Heart right ventricle (tissue), 16 donors: Measurements from ENCODE around the gene LRIT1. TPM values are rescaled to one million over a fixed set of nuclear protein-coding genes. Genes with fewer than 3 reads are reported as not detected.
A peak's percentile ranks its signal among the peaks of the same experiment; 100 is the strongest.

Experiments used
- ATAC-seq, 8 donors: fragments of 200-7000 bp; cut with Tn5 transposase; one replicate each; pipeline ENCODE4 v1.9.1; 2020; ENCODE audit warnings: mild to moderate bottlenecking in 8 of 8, moderate library complexity in 8 of 8, moderate number of reproducible peaks in 1 of 8
- DNase-seq, 2 donors: peaks; one replicate each; pipeline ENCODE4 v3.0.0-alpha.2; 2020
- H3K27ac ChIP-seq, 10 donors: fragments of 200-600 bp; sonication (generic) in 2 of 10; one replicate each; pipeline versions ENCODE4 v1.5.0 to v1.8.0; 2020 to 2022; ENCODE audit warnings: mild to moderate bottlenecking in 3 of 10
- H3K27me3 ChIP-seq, 7 donors: fragments of 200-600 bp; one replicate each; pipeline ENCODE4 v1.8.0; 2021 to 2022; ENCODE audit warnings: mild to moderate bottlenecking in 2 of 7
- H3K36me3 ChIP-seq, 9 donors: fragments of 200-600 bp; sonication (generic) in 1 of 9; one replicate each; pipeline versions ENCODE4 v1.5.0 to v1.8.0; 2020 to 2022; ENCODE audit warnings: mild to moderate bottlenecking in 2 of 9
- H3K4me1 ChIP-seq, 9 donors: fragments of 200-600 bp; sonication (generic) in 1 of 9; one replicate each; pipeline versions ENCODE4 v1.5.0 to v1.8.0; 2020 to 2022; ENCODE audit warnings: mild to moderate bottlenecking in 4 of 9
- H3K4me3 ChIP-seq, 10 donors: fragments of 200-600 bp; sonication (generic) in 2 of 10; one replicate each; pipeline versions ENCODE4 v1.5.0 to v1.8.0; 2020 to 2022; ENCODE audit warnings: mild to moderate bottlenecking in 7 of 10, moderate library complexity in 2 of 10
- H3K9me3 ChIP-seq, 11 donors: fragments of 200-600 bp in 10 of 11; sonication (generic) in 2 of 11; one replicate each; pipeline versions ENCODE4 v1.5.0 to v1.8.0; 2013 to 2022; ENCODE audit warnings: mild to moderate bottlenecking in 2 of 11, control low read depth in 1 of 11, moderate library complexity in 1 of 11
- WGBS, 2 donors: extraction: QIAGEN DNeasy Blood & Tissue Kit; methylation state at CpG; one replicate each; pipeline ENCODE4 v1.1.7; 2013; ENCODE audit warnings: inconsistent platforms in 1 of 2; 5-methylcytosine and 5-hydroxymethylcytosine counted together
- intact Hi-C, 10 donors: fragments of 100-400 bp; cut with DNase I; formaldehyde crosslinking; loops; one replicate each; pipeline versions ENCODE4 v1.11.1 to v1.14.2; 2022
- polyA plus RNA-seq, 2 donors: library from polyadenylated mRNA; stranded (reverse); fragments of 200-250 nt; gene quantifications; one replicate each; pipeline ENCODE4 v1.2.3, GENCODE V29; 2013
- total RNA-seq, 10 donors: library from RNA; stranded (reverse); fragmentation: NEBNext Ultra II Directional in 3 of 10; extraction: Animal tissue kit (Norgen Biotek cat#: 25700) in 3 of 10; gene quantifications; one replicate each; pipeline versions ENCODE4 v1.2.1 to v1.2.4, GENCODE V29; 2021 to 2023
- TF ChIP-seq, protein P1 (sequence below), 9 donors: fragments of 200-600 bp; sonication (generic) in 2 of 9; IDR thresholded peaks; one replicate each; pipeline versions ENCODE4 v1.5.0 to v1.8.0; 2021 to 2022; ENCODE audit warnings: antibody characterized with exemption in 9 of 9, mild to moderate bottlenecking in 5 of 9, moderate library complexity in 1 of 9
- donor health status: Arrhythmogenic right ventricular cardiomyopathy.
- donor health status: ischemic (EF 13 %, LVEDD 7.1; RV severe dilation, severe dysfunction).
- donor health status: healthy with polysubstance abuse.
- donor health status: DM: no; HTN: yes; CAD: no.
- donor health status: DM: no; HTN: no; CAD: no.
- donor health status: ischemic (EF 25% LVEDD 6.9; RV normal size, moderate dysfunction).
- donor health status: ischemic (EF 25% LVEDD 5.7; RV mildly dilated, moderate dysfunction).
- donor health status: healthy.
- donor health status: DM: yes; HTN: yes; CAD: no.
- donor health status: Ischemic cardiomyopathy.
- donor health status: ischemic (EF 35%, LVEDD 5.7; RV mildly dilated, moderate dysfunction).
- donor health status: nonischemic (EF 11% LVEDD 7.7; RV severe dilation, severe dysfunction).
- donor health status: DM: yes; HTN: yes; CAD: no.
- donor health status: PGD.
- donor health status: ischemic (EF 29% LVEDD 5.4; RV normal size, mild dysfunction).
- donor health status: nonischemic (EF 23%, LVEDD 6.1; RV moderate dilation, normal function).

Gene LRIT1
- total and polyA plus RNA-seq, 12 donors: 0.10 to 0.17 TPM; not detected in 10

DNA sequence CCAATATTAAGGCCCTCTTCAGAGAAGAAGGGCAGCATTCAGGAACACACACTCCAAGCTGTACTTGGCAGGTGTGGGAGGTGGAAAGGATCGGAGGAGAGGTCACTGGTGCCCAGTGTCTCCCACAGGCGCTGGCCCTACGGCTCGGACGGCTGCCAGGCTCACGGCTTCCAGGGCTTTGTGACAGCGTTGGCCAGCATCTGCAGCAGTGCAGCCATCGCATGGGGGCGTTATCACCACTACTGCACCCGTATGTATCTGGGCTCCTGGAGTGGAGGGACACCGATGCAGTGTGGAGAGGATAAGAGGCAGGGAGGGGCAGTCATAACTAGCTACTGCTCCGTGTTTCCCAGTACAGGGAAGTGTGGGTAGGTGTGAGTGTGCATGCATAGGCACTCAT is 7.4 kb upstream of the LRIT1 start:
- Histone ChIP-seq H3K4me1 (no peaks in the 10 kb centered on the region), H3K9me3 (peaks cover 0 to 11% (median 0%) of the 10 kb centered on the region in 11 donors), H3K27me3 (peaks cover 0 to 13% (median 0%) of the 10 kb centered on the region in 7 donors), H3K4me3 (no peak overlapping the region), H3K27ac (no peak overlapping the region), H3K36me3 (no peaks in the 10 kb centered on the region)
- WGBS, 2 donors: 63 to 69% methylated on average over 12 of the region's 12 CpGs
- TF ChIP-seq, protein P1, sequence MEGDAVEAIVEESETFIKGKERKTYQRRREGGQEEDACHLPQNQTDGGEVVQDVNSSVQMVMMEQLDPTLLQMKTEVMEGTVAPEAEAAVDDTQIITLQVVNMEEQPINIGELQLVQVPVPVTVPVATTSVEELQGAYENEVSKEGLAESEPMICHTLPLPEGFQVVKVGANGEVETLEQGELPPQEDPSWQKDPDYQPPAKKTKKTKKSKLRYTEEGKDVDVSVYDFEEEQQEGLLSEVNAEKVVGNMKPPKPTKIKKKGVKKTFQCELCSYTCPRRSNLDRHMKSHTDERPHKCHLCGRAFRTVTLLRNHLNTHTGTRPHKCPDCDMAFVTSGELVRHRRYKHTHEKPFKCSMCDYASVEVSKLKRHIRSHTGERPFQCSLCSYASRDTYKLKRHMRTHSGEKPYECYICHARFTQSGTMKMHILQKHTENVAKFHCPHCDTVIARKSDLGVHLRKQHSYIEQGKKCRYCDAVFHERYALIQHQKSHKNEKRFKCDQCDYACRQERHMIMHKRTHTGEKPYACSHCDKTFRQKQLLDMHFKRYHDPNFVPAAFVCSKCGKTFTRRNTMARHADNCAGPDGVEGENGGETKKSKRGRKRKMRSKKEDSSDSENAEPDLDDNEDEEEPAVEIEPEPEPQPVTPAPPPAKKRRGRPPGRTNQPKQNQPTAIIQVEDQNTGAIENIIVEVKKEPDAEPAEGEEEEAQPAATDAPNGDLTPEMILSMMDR (IDR thresholded peaks at IDR 0.05): no peak
- intact Hi-C loops: no loop called here
- ATAC-seq (no peak), DNase-seq (no peak)

DNA sequence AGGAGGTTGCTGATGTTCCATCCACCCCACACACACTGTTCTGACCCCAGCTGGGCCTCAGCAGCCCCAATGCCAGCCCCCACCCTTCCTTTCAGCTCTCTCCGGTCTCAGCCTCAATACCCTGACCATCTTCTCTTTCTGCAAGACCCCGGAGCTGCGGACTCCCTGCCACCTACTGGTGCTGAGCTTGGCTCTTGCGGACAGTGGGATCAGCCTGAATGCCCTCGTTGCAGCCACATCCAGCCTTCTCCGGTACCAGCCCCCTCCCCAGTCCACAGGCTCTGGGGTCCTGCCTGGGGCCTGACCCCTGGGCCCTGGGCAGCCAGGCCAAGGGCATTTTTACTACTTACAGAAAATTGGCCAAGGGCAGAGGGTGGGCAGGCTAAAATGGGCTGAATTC is 6.2 kb upstream of the LRIT1 start:
- H3K9me3 ChIP-seq: peaks cover 0 to 11% (median 0%) of the 10 kb centered on the region in 11 donors
- H3K4me3 ChIP-seq: no peak overlapping the region
- intact Hi-C loops: no loop called here
- 79 to 85% methylated on average over 6 of the region's 6 CpGs for WGBS, 2 donors
- H3K4me1 ChIP-seq: no peaks in the 10 kb centered on the region
- H3K27me3 ChIP-seq: peaks cover 0 to 13% (median 0%) of the 10 kb centered on the region in 7 donors
- no peak for ATAC-seq
- TF ChIP-seq, protein P1 (IDR thresholded peaks at IDR 0.05): no peak
- H3K36me3 ChIP-seq: no peaks in the 10 kb centered on the region
- no peak overlapping the region for H3K27ac ChIP-seq
- no peak for DNase-seq

GRCh38 chr10:84244651-84245270 is 3.4 kb upstream of the LRIT1 start, which contains the start of gene RGR:
Gene RGR, plus strand, starts transcription at chr10:84245053. Its CDS starts 38 bp downstream, at chr10:84245091.
- 55 to 64% methylated on average over 9 of the region's 9 CpGs for WGBS, 2 donors
- H3K9me3 ChIP-seq: no peaks in the 10 kb centered on the region
- peaks cover 0 to 15% (median 0%) of the 10 kb centered on the region in 7 donors for H3K27me3 ChIP-seq
- no peaks in the 10 kb centered on the region for H3K36me3 ChIP-seq
- peak; percentile 49 to 54 for DNase-seq
- peak; percentile 77 to 91 (median 86) for ATAC-seq
- peak within 1 kb of the TSS in 3 of 10 donors; percentile 2 to 13 (median 10) for H3K4me3 ChIP-seq
- intact Hi-C loops: no loop called here
- H3K4me1 ChIP-seq: no peaks in the 10 kb centered on the region
- H3K27ac ChIP-seq: peak within 1 kb of the TSS in 5 of 10 donors; percentile 34 to 72 (median 40)
- TF ChIP-seq, protein P1 (IDR thresholded peaks at IDR 0.05): no peak

DNA sequence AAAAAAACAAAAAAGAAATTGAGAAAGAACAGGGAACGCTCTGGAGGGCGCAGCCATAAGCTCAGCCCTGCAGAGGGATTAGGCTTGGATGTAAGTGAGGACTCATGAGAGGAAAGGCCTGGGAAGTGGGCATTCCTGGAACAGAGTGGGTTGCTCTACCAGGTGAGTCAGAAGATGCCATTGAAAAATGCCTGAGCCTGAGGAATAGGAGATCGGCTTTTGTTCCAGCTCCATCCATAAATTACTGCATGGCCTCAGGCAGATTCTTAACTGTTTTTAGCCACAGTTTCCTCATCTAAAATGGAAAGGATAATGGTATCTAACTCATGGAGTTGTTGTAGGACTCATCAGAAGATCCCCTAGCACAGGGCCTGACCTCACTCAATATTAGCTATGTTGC is 2.4 kb upstream of the LRIT1 start:
- no peak for ATAC-seq
- Histone ChIP-seq H3K27ac (peak overlapping the region in 4 of 10 donors; percentile 34 to 72 (median 44)), H3K36me3 (no peaks in the 10 kb centered on the region), H3K4me1 (no peaks in the 10 kb centered on the region), H3K4me3 (no peak overlapping the region), H3K9me3 (no peaks in the 10 kb centered on the region), H3K27me3 (peaks cover 0 to 21% (median 0%) of the 10 kb centered on the region in 7 donors)
- no peak for DNase-seq
- TF ChIP-seq, protein P1 (IDR thresholded peaks at IDR 0.05): no peak
- intact Hi-C loops: no loop called here
- 93 to 96% methylated on average over 3 of the region's 3 CpGs for WGBS, 2 donors
